Liver (tissue), 9 donors: ENCODE data around the gene IL1RAPL2. TPM values are rescaled to one million over a fixed set of nuclear protein-coding genes. Genes with fewer than 3 reads are reported as not detected.

Source experiments
- DNase-seq: peaks from one replicate; pipeline ENCODE4 v3.0.0-alpha.2; 2017; ENCODE audit warnings: low spot score
- H3K27ac ChIP-seq, 2 donors: one replicate each; pipeline ENCODE4 v1.7.0; 2013; ENCODE audit warnings: inconsistent platforms in 2 of 2, low read length in 2 of 2, control low read depth in 1 of 2, low read depth in 1 of 2, mild to moderate bottlenecking in 1 of 2
- H3K27me3 ChIP-seq, 4 donors: one replicate each; pipeline versions ENCODE4 v1.6.1 to v1.7.0; 2013; ENCODE audit warnings: low read length in 3 of 4, inconsistent platforms in 1 of 4, mild to moderate bottlenecking in 1 of 4, moderate library complexity in 1 of 4; ENCODE audit not compliant: control insufficient read depth in 4 of 4, insufficient read depth in 4 of 4
- H3K36me3 ChIP-seq, 4 donors: one replicate each; pipeline versions ENCODE4 v1.6.1 to v1.7.0; 2013; ENCODE audit warnings: low read length in 3 of 4, mild to moderate bottlenecking in 3 of 4, low read depth in 1 of 4, moderate library complexity in 1 of 4; ENCODE audit not compliant: control insufficient read depth in 4 of 4, insufficient read depth in 3 of 4
- H3K4me1 ChIP-seq, 4 donors: one replicate each; pipeline versions ENCODE4 v1.6.1 to v1.7.0; 2013; ENCODE audit warnings: low read length in 3 of 4, mild to moderate bottlenecking in 3 of 4, moderate library complexity in 1 of 4; ENCODE audit not compliant: control insufficient read depth in 4 of 4, insufficient read depth in 4 of 4
- H3K4me3 ChIP-seq, 3 donors: one replicate each; pipeline versions ENCODE4 v1.6.1 to v1.7.0; 2013; ENCODE audit warnings: low read length in 3 of 3, control low read depth in 1 of 3, low read depth in 1 of 3, mild to moderate bottlenecking in 1 of 3
- H3K9ac ChIP-seq, 2 donors: one replicate each; pipeline ENCODE4 v1.7.0; 2013; ENCODE audit warnings: low read length in 2 of 2, mild to moderate bottlenecking in 2 of 2, moderate library complexity in 2 of 2, control low read depth in 1 of 2, low read depth in 1 of 2
- H3K9me3 ChIP-seq, 4 donors: one replicate each; pipeline versions ENCODE4 v1.6.1 to v1.7.0; 2013; ENCODE audit warnings: low read length in 3 of 4; ENCODE audit not compliant: control insufficient read depth in 4 of 4
- ATF3 ChIP-seq: IDR thresholded peaks from 2 replicates; pipeline ENCODE4 v1.6.1; 2016; ENCODE audit warnings: antibody characterized with exemption
- CTCF ChIP-seq: fragments of 150-350 bp; IDR thresholded peaks from 2 replicates; pipeline ENCODE4 v1.5.1; 2017; ENCODE audit warnings: improper control_type of control experiment, low read depth, low read length; ENCODE audit not compliant: missing input control
- EGR1 ChIP-seq, 2 donors: IDR thresholded peaks; 2 replicates each; pipeline ENCODE4 v1.6.1; 2016 to 2018; ENCODE audit warnings: antibody characterized with exemption in 2 of 2, low read depth in 2 of 2
- FOXA1 ChIP-seq: IDR thresholded peaks from 2 replicates; pipeline ENCODE4 v1.6.1; 2016; ENCODE audit warnings: antibody characterized with exemption
- FOXA2 ChIP-seq: IDR thresholded peaks from 2 replicates; pipeline ENCODE4 v1.6.1; 2016; ENCODE audit warnings: antibody characterized with exemption
- GABPA ChIP-seq, 2 donors: IDR thresholded peaks in 1 of 2; conservative IDR thresholded peaks in 1 of 2; 2 replicates each; pipeline ENCODE4 v1.6.1; 2016; ENCODE audit warnings: antibody characterized with exemption in 2 of 2, mild to moderate bottlenecking in 1 of 2, moderate library complexity in 1 of 2
- HNF4A ChIP-seq, 2 donors: conservative IDR thresholded peaks; 2 replicates each; pipeline ENCODE4 v1.6.1; 2016; ENCODE audit warnings: antibody characterized with exemption in 2 of 2, mild to moderate bottlenecking in 2 of 2
- HNF4G ChIP-seq: IDR thresholded peaks from 2 replicates; pipeline ENCODE4 v1.6.1; 2016; ENCODE audit warnings: antibody characterized with exemption
- JUND ChIP-seq, 2 donors: IDR thresholded peaks; 2 replicates each; pipeline ENCODE4 v1.6.1; 2016; ENCODE audit warnings: antibody characterized with exemption in 2 of 2
- MAX ChIP-seq: IDR thresholded peaks from 2 replicates; pipeline ENCODE4 v1.6.1; 2016; ENCODE audit warnings: antibody characterized with exemption
- NR2F2 ChIP-seq: IDR thresholded peaks from 2 replicates; pipeline ENCODE4 v1.6.1; 2016; ENCODE audit warnings: antibody characterized with exemption
- RAD21 ChIP-seq, 2 donors: IDR thresholded peaks; 2 replicates each; pipeline ENCODE4 v1.6.1; 2016; ENCODE audit warnings: antibody characterized with exemption in 2 of 2, mild to moderate bottlenecking in 2 of 2
- REST ChIP-seq: IDR thresholded peaks from 2 replicates; pipeline ENCODE4 v1.6.1; 2016; ENCODE audit warnings: antibody characterized with exemption, mild to moderate bottlenecking
- RXRA ChIP-seq, 2 donors: IDR thresholded peaks; 2 replicates each; pipeline ENCODE4 v1.6.1; 2017 to 2018; ENCODE audit warnings: antibody characterized with exemption in 2 of 2, mild to moderate bottlenecking in 1 of 2
- SP1 ChIP-seq: IDR thresholded peaks from 2 replicates; pipeline ENCODE4 v1.6.1; 2018; ENCODE audit warnings: antibody characterized with exemption, mild to moderate bottlenecking
- TAF1 ChIP-seq: conservative IDR thresholded peaks from 2 replicates; pipeline ENCODE4 v1.6.1; 2016; ENCODE audit warnings: antibody characterized with exemption, mild to moderate bottlenecking
- YY1 ChIP-seq: IDR thresholded peaks from 2 replicates; pipeline ENCODE4 v1.6.1; 2016; ENCODE audit warnings: antibody characterized with exemption, mild to moderate bottlenecking
- ZBTB33 ChIP-seq: IDR thresholded peaks from 2 replicates; pipeline ENCODE4 v1.6.1; 2016; ENCODE audit warnings: antibody characterized with exemption
- WGBS: extraction: QIAGEN DNeasy Blood & Tissue Kit; methylation state at CpG from one replicate; pipeline ENCODE4 v1.1.7; 2013; 5-methylcytosine and 5-hydroxymethylcytosine counted together
- polyA plus RNA-seq, 2 donors: library from polyadenylated mRNA; stranded (reverse) in 1 of 2; unstranded in 1 of 2; fragments of 200-250 nt in 1 of 2; fragments of >200 nt in 1 of 2; fragmentation: Nextera tagmentation in 1 of 2; extraction: Ambion mirVana in 1 of 2; gene quantifications; one replicate each; pipeline versions ENCODE4 v1.2.1 to v1.2.3, GENCODE V29; 2013 to 2015
- total RNA-seq, 2 donors: library from RNA; depleted of rRNA; stranded (reverse); fragments of >200 nt; gene quantifications; one replicate each; pipeline ENCODE4 v1.2.3, GENCODE V29; 2014
- donor health status: healthy.
- donor health status: healthy.
- donor health status: healthy.
- donor health status: healthy.
- donor health status: healthy.

The IL1RAPL2 gene
- total and polyA plus RNA-seq, 4 donors, result 0.20 to 1.6 (median 0.91) TPM

- no peak for TF ChIP-seq MAX
- TF ChIP-seq YY1, result no peak
- TF ChIP-seq TAF1, result no peak
Observed at GRCh38 chrX:105701310-105702052, 1135.5 kb downstream of the IL1RAPL2 start (continued).

GRCh38 chrX:105703876-105704275, 1137.9 kb downstream of the IL1RAPL2 start:
- H3K4me3 ChIP-seq, result no peak overlapping the region
- DNase-seq, result no peak
- H3K9ac ChIP-seq, result no peak overlapping the region
- H3K36me3 ChIP-seq, result no peaks in the 10 kb centered on the region
- H3K9me3 ChIP-seq, result no peaks in the 10 kb centered on the region
- 77% methylated on average over 2 of the region's 2 CpGs for WGBS
- H3K27me3 ChIP-seq, result peaks cover 0 to 2% (median 0%) of the 10 kb centered on the region in 4 donors
- no peak overlapping the region for H3K27ac ChIP-seq
- TF ChIP-seq CTCF, result no peak
- no peak for TF ChIP-seq RAD21 (IDR thresholded peaks at IDR 0.05)
- TF ChIP-seq FOXA1, result no peak
- TF ChIP-seq NR2F2, result no peak
- no peak for TF ChIP-seq ZBTB33
- no peak for TF ChIP-seq EGR1 (IDR thresholded peaks at IDR 0.05; ENCODE audit: low read depth in 2 of 2)
- no peak for TF ChIP-seq JUND (IDR thresholded peaks at IDR 0.05)
- TF ChIP-seq RXRA (IDR thresholded peaks at IDR 0.05), result no peak
- TF ChIP-seq ATF3, result no peak
- no peak for TF ChIP-seq HNF4A (conservative IDR thresholded peaks at IDR 0.05)
- TF ChIP-seq SP1, result no peak
- TF ChIP-seq GABPA (IDR thresholded peaks at IDR 0.05 in 1 of 2, conservative IDR thresholded peaks at IDR 0.05 in 1 of 2), result no peak
- no peak for TF ChIP-seq TAF1
- TF ChIP-seq REST, result no peak
- TF ChIP-seq YY1, result no peak
- no peak for TF ChIP-seq MAX
- TF ChIP-seq FOXA2, result no peak
- no peak for TF ChIP-seq HNF4G
- no peaks in the 10 kb centered on the region for H3K4me1 ChIP-seq
